Fibroblast of peridontal ligament (primary cell): ENCODE measurements around the gene C1GALT1C1L.
"Not testable (repeated sequence)": the region's sequence is repeated elsewhere in the genome, so short reads cannot be mapped to it uniquely, and the experiment has no call there.

Source experiments
- DNase-seq: peaks from one replicate; pipeline ENCODE4 v3.0.0-alpha.2; 2010; ENCODE audit errors: extremely low read depth

The C1GALT1C1L gene

DNA sequence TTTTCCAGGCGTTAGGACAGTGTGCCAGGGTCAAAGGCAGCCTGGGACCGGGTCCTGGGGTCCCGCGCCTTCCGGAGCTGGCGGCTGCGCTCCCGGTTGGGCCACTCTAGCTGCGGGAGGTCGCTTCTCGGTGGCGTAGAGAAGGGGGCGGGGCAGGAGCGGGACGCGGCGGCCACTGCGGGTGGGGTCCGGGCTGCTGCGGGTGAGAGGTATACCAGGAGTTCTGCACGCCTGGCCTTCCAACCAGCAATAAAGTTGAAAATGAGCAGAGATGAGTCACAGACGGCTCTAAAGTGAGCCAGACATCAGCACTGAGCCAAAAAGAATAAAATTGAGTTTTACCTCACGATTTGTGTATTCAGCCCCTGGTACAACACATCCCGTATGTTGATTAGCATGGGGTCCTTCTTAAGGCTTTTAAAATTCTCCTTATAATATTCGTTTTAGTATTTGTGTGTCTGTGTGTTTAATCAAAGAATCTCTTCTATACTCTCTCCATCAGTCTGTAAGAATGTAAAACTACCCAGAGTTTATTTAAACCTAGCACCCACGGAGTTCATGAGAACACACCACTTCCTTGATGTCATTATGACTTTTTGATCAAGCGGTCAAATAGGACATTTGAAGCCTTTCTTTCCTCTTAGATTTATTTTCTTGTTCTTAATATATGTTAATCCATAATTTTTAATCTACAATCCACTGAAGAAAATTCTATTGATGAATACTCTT, at the start of gene C1GALT1C1L:
Gene C1GALT1C1L, minus strand, starts transcription at position 108 of the 729 bp plus-strand sequence. Its CDS starts 107 bp downstream, at position 1.
- DNase-seq, result peak; percentile 39

GRCh38 chr2:43725711-43726246, 49.5 kb upstream of the C1GALT1C1L start:
- DNase-seq, result no peak

DNA sequence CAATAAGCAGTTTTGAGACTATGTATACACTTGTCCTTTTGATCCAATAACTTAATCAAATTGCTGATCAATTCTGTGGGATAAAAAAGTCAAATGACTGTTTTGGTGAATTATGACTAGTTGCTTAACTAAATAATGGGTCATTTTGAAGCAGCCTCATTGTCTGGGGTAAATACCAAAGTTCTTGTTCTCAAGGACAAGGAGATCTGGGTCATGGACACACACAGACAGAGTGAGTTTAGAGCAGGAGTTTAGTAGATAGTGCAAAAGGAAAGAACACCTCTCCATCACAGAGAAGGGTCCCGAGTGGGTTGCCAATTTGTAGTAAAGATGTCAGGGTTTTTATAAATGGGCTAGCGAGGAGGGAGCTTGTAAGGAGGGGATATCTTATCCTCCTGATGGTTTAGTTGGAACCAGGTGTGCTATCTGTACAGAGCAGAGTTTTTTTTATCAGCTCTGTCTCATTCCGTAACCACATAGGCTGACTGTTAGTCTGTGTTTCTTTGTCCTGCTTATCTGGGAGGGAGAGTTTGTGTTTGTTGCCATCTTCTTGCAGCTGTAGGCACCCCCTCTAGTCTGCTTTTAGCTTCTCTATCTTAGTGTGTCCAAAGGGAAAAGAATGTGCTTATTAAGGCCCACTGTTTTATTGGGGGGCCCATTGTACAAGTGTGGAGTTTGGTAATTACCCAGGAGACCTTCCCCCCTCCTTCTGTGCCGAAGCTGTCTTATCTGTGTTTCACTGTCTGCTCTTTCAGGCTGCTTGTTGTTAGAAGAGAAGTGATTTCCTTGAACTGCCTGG, 48.7 kb upstream of the C1GALT1C1L start:
- no peak for DNase-seq

DNA sequence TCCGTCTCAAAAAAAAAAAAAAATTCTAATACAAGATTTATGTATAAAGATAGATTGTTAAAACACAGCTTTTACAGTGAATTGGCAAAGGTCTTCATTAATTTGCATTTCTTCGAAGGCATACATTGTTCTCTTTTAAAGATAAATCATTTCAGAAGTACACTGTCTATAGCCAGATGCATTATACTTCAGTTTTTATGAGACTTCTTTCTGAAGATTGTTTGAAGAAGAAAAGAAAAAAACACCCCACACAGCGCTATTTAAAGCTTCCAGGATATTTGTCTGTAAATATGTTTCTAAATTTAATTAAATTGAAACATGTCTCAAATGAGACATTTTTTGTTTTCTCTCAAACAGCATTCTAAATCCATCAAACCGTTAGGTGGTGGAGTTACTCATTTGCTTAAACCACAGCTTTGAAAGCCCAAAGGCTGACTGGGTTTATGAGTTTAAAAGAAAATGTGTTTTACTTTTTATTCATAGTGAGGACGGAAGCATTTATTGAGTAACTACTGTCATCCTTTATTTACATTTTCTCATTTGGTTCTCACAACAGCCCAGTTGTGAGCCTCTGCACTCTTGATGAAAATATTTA, 42.4 kb upstream of the C1GALT1C1L start:
- no peak for DNase-seq

- DNase-seq, result no peak
These were observed 41.1 kb upstream of the C1GALT1C1L start for GRCh38 chr2:43717322-43717721.

DNA sequence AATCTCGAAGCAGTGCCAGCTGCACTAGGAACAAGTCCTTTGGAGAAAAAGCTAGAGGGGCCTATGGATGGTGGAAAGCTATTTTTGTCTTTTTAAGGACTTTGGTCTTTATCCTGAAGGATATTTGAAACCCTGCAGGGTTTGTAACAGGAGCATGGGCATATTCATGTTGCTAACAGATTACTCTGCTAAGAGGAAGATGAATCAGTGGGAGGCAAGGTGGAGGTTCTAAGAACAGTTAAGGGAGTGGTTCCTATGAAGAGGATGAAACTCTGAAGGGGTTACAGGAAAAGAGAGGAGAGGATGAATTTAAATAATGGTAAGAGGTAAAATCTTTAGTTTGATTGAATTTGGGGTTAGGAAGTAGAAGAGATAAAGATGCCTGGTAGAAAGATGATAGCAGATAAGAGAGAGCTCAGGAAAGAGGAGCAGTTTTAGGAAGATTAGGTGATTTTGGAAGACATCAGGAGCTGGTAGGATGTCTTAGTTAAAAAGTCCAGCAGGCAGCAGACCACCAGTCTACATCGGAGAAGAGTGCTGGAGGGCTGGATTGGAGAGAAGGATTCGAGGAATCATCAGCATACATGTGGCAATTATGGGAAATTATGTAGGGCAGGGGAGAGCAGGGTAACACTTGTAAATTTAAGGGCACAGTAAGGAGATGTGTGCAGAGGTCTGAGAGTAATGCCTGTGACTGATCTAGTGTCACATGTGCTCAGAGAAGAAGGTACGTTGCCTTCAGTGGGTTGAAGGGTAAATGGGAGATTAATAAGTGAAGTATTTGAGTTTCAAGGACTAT, 39.3 kb upstream of the C1GALT1C1L start:
- DNase-seq, result no peak

DNA sequence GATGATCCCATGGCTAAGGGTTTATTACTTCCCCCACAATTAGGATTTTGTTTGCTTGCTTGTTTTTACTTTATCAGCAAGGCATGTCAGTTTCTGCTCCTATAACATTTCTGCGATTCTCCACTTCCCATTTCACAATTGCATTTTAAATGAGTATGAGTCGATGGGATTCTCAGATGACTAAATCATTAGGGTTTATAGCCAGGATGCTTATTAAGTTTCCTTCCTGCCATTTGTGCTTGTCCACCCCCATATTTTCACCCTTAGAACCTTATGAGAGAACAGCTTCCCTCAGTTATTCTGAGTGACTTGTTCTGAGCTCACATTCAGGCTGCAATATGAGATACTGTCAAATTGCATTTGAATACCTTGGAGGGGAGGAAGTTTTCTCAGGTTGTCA, 37.9 kb upstream of the C1GALT1C1L start:
- no peak for DNase-seq

DNA sequence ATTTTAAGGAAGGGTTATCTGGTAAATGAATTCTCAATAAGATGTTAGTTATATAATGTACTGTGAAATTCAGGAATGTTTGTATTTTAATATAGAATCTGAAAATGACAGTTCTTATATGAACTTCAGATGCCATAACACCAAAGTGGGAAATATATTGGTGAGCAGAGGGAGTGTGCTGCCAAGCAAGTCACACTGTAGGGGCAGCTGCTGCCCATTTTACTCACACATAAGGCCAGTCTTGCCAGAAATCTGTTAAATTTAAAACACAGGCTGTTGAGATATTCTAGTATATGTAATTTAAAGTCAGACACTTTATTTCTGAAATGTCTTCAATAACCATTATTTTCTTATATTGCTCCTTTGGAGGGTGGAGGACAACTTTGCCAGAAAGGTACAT, 34.6 kb upstream of the C1GALT1C1L start:
- DNase-seq, result no peak

GRCh38 chr2:43708891-43709290, 32.7 kb upstream of the C1GALT1C1L start:
- no peak for DNase-seq

DNA sequence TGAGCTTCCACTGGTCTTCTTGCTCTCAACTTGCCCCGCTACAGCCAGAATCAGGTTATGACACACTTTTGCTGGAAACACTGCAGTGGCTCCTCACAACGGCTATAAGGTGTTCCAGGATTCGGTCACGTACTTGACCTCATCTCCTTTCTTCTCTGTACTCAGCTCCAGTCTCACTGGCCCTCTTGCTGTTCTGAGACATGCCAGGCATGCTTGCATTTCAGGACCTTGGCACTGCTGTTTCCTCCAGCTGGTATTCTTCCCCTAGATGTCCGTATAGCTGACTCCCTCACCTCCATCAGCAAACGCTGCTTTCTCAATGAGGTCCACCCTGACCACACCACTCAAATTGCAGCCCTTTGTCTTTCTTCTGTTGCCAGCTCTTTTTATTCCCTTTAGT, 31.9 kb upstream of the C1GALT1C1L start:
- no peak for DNase-seq

- peak; percentile 51 for DNase-seq
These were observed 31.2 kb upstream of the C1GALT1C1L start for GRCh38 chr2:43707255-43708015.

GRCh38 chr2:43701111-43701510, 24.9 kb upstream of the C1GALT1C1L start:
- no peak for DNase-seq

GRCh38 chr2:43699761-43700160, 23.5 kb upstream of the C1GALT1C1L start:
- no peak for DNase-seq

GRCh38 chr2:43698140-43698539, 21.9 kb upstream of the C1GALT1C1L start:
- not testable (repeated sequence) for DNase-seq

DNA sequence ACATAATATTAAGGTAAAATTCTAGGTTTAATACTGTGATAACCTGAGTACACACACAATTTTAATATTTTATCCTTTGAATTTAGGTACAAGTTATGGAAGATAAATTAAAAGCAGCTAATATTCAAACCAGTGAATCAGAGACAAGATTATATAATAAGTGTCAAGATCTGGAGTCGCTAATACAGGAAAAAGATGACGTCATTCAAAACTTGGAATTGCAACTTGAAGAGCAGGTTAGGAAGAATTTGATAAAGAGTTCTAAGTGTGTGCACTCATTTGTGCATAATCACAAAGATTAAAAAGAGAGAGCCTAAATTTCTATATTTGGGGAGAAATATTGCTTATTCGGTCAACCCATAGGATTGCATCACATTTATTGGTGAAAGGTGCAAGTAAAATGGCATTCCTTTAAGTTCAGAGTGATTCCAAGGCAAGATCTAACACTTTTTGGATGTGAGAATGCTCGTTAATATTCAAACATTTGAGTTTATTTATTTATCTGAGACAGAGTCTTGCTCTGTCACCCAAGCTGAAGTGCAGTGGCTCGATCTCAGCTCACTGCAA, 16.3 kb upstream of the C1GALT1C1L start:
- DNase-seq, result no peak

- DNase-seq, result no peak
These were observed 13.8 kb upstream of the C1GALT1C1L start for GRCh38 chr2:43689999-43690398.

DNA sequence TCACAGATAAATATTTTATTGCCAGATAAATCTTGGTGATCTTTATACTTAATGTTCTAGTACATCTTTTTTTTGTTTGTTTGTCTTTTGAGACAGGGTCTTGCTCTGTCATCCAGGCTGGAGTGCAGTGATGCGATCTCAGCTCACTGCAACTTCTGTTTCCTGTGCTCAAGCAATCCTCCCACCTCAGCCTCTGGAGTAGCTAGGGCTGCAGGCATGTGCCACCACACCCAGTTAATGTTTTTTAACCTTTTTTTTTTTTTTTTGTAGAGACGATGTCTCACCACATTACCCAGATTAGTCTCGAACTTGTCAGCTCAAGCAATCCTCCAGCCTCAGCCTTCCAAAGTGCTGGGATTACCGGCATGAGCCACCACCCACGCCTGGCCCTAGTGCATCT, 9.1 kb upstream of the C1GALT1C1L start:
- DNase-seq, result no peak

- DNase-seq, result not testable (repeated sequence)
These were observed 1.6 kb upstream of the C1GALT1C1L start for GRCh38 chr2:43677783-43678182.

- peak; percentile 4 for DNase-seq
These were observed 445 bp downstream of the C1GALT1C1L start for GRCh38 chr2:43675646-43676321.

GRCh38 chr2:43657241-43657640, 19.0 kb downstream of the C1GALT1C1L start:
- DNase-seq, result no peak
